Lower leg skin (tissue), 4 donors: ENCODE data around the gene EP400. TPM values are rescaled to one million over a fixed set of nuclear protein-coding genes. Genes with fewer than 3 reads are reported as not detected.

Source experiments
- DNase-seq, 2 donors: peaks; one replicate each; pipeline ENCODE4 v3.0.0-alpha.2; 2019; ENCODE audit warnings: low spot score in 2 of 2
- H3K4me3 ChIP-seq: fragments of 200-600 bp; sonication (generic); 2 replicates; pipeline ENCODE4 v1.5.1; 2017; ENCODE audit warnings: mild to moderate bottlenecking, low read depth; ENCODE audit not compliant: poor library complexity, severe bottlenecking
- POLR2A ChIP-seq, 2 donors: fragments of 450-650 bp; IDR thresholded peaks; one replicate each; pipeline ENCODE4 v1.6.1; 2016 to 2017; ENCODE audit warnings: antibody characterized with exemption in 2 of 2, mild to moderate bottlenecking in 1 of 2, moderate library complexity in 1 of 2
- WGBS, 2 donors: methylation state at CpG; one replicate each; pipeline ENCODE4 v1.1.5; 2018; 5-methylcytosine and 5-hydroxymethylcytosine counted together
- intact Hi-C: fragments of 100-400 bp; cut with DNase I; formaldehyde crosslinking; loops from one replicate; pipeline ENCODE4 v1.15.0; 2023; ENCODE audit warnings: low total_unique reads
- total RNA-seq, 4 donors: library from RNA; depleted of rRNA; stranded (reverse); fragments of >200 nt; gene quantifications; one replicate each; pipeline ENCODE4 v1.1.0, GENCODE V29; 2016
- TF ChIP-seq, protein P1 (sequence below), 3 donors: fragments of 450-650 bp; IDR thresholded peaks; one replicate each; pipeline ENCODE4 v1.5.1; 2016; ENCODE audit warnings: antibody characterized with exemption in 3 of 3, mild to moderate bottlenecking in 3 of 3, moderate library complexity in 2 of 3

Gene EP400
- total RNA-seq, 4 donors from 2014 or later = 22.0 to 45.8 (median 24.6) TPM

DNA sequence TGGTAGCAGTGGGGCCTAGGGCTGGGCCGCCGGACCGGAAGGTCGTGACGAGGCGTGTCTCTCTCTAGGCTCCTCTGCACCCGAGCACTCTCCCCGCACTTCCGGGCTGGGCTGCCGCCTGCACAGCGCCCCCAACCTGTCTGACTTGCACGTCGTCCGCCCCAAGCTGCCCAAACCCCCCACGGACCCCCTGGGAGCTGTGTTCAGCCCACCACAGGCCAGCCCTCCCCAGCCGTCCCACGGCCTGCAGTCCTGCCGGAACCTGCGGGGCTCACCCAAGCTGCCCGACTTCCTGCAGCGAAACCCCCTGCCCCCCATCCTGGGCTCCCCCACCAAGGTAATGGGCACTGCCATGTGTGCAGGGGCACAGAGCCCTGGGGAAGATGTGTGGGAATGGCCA, 33.9 kb upstream of the EP400 start:
- 93 to 95% methylated on average over 18 to 21 of the region's 21 CpGs for WGBS, 2 donors
- no peak for DNase-seq
- TF ChIP-seq, protein P1, sequence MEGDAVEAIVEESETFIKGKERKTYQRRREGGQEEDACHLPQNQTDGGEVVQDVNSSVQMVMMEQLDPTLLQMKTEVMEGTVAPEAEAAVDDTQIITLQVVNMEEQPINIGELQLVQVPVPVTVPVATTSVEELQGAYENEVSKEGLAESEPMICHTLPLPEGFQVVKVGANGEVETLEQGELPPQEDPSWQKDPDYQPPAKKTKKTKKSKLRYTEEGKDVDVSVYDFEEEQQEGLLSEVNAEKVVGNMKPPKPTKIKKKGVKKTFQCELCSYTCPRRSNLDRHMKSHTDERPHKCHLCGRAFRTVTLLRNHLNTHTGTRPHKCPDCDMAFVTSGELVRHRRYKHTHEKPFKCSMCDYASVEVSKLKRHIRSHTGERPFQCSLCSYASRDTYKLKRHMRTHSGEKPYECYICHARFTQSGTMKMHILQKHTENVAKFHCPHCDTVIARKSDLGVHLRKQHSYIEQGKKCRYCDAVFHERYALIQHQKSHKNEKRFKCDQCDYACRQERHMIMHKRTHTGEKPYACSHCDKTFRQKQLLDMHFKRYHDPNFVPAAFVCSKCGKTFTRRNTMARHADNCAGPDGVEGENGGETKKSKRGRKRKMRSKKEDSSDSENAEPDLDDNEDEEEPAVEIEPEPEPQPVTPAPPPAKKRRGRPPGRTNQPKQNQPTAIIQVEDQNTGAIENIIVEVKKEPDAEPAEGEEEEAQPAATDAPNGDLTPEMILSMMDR (IDR thresholded peaks at IDR 0.05) = no peak
- no peak for TF ChIP-seq POLR2A (IDR thresholded peaks at IDR 0.05)
- intact Hi-C loops = no loop called here
- no peak overlapping the region for H3K4me3 ChIP-seq

DNA sequence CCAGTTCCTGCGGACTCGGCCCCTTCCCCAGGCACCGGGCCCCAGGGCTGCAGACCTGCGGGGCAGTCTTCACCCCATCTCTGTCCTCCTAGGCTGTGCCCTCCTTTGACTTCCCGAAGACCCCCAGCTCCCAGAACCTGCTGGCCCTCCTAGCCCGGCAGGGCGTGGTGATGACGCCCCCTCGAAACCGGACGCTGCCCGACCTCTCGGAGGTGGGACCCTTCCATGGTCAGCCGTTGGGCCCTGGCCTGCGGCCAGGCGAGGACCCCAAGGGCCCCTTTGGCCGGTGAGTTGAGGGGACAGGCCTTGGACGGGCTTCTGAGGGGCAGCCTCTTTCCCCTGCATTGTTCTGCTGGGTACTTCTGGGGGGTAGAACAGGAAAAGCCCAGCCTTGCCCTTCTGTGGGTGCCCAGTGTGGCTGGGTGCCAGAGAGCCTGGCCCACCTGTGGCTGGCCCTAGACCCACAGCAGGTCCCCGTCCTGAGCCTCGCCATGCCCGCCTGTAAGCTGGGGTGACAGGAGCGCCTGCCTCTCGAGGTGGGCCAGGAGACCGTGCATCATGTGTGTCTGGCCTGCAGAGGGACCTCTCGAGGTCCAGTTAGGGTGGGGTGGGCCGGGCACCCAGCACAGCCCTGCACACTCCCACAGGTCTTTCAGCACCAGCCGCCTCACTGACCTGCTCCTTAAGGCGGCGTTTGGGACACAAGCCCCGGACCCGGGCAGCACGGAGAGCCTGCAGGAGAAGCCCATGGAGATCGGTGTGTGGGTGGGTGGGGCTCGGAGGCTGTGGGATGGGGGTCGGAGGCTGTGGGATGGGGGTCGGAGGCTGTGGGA, 33.2 kb upstream of the EP400 start:
- no peak for DNase-seq
- H3K4me3 ChIP-seq = no peak overlapping the region
- 89 to 92% methylated on average over 31 to 35 of the region's 36 CpGs for WGBS, 2 donors
- TF ChIP-seq POLR2A (IDR thresholded peaks at IDR 0.05) = no peak
- TF ChIP-seq, protein P1 (IDR thresholded peaks at IDR 0.05) = no peak
- intact Hi-C loops = no loop called here

DNA sequence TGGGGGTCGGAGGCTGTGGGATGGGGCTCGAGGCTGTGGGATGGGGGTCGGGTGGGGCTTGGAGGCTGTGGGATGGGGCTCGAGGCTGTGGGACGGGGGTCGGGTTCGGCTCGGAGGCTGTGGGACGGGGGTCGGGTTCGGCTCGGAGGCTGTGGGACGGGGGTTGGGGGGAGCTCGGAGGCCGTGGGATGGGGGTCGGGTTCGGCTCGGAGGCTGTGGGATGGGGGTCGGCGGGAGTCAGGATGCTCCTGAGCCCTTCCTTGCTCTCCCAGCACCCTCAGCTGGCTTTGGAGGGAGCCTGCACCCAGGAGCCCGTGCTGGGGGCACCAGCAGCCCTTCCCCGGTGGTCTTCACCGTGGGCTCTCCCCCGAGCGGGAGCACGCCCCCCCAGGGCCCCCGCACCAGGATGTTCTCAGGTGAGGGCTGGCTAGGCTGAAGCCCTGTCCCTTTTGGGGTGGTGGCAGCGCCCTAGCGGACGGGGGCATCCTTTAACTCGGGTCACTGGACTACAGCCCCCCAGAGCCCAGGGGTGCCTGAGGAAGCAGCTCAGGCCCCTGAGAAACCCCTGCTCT, 32.5 kb upstream of the EP400 start:
- no peak overlapping the region for H3K4me3 ChIP-seq
- TF ChIP-seq POLR2A (IDR thresholded peaks at IDR 0.05) = no peak
- TF ChIP-seq, protein P1 (IDR thresholded peaks at IDR 0.05) = no peak
- 83% methylated on average over 13 to 23 of the region's 31 CpGs for WGBS, 2 donors
- DNase-seq = no peak
- intact Hi-C loops = no loop called here

DNA sequence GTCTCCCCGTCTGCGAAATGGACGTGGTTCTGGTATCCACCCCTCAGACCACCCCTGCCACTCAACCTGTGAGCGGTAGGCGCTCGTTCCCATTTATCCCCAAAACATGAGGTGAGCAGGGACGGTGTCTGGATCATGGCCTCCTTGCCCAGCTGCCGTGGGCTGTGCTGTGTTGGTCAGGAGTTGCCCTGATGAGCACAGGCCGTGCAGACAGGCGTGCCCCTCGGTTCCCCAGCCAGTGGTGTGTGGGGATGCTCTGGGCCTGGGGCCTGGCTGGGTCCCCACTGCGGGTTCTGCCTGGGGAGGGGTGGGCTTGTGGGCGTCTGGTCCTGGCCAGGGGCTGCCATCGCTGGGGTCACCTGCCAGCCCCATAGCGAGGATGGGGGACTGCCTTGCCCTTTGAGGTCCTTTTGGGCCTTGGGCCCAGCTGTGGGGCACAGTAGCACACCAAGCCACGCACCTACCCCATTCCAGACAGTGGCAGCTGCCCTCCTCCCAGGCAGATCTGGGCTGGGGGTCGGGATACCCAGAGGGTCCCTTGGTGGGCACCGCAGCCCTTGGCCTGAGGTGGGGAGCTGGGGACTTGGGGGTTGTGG, 31.9 kb upstream of the EP400 start:
- 92 to 93% methylated on average over 15 to 17 of the region's 18 CpGs for WGBS, 2 donors
- no peak for TF ChIP-seq POLR2A (IDR thresholded peaks at IDR 0.05)
- TF ChIP-seq, protein P1 (IDR thresholded peaks at IDR 0.05) = no peak
- peak in 1 of 2 donors; percentile 81 for DNase-seq
- H3K4me3 ChIP-seq = no peak overlapping the region
- intact Hi-C loops = no loop called here

DNA sequence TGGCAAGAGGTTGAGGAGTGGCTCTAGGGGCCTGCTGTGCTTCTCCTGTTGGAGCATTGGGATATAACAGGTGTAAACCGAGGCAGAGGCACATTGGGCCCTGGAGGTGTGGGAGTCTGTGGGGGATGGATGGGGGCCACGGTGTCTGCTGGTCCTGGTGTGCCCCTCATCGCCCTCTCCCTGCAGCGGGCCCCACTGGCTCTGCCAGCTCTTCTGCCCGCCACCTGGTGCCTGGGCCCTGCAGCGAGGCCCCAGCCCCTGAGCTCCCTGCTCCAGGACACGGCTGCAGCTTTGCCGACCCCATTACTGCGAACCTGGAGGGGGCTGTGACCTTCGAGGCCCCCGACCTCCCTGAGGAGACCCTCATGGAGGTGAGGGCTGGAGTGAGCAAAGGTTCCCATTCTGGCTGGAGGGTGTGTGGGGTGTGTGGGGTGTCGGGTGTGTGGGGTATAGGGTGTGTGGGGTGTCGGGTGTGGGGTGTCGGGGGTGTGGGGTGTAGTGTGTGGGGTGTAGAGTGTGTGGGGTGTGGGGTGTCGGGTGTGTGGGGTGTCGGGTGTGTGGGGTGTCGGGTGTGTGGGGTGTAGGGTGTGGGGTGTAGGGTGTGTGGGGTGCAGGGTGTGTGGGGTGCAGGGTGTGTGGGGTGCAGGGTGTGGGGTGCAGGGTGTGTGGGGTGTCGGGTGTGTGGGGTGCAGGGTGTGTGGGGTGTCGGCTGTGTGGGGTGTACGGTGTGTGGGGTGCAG, 31.3 kb upstream of the EP400 start:
- TF ChIP-seq POLR2A (IDR thresholded peaks at IDR 0.05) = no peak
- TF ChIP-seq, protein P1 (IDR thresholded peaks at IDR 0.05) = no peak

More for the DNA sequence above, 31.3 kb upstream of the EP400 start:
- WGBS, 2 donors = 84 to 87% methylated on average over 13 to 16 of the region's 20 CpGs
- peak in 1 of 2 donors; percentile 79 for DNase-seq
- H3K4me3 ChIP-seq = no peak overlapping the region
- intact Hi-C loops = no loop called here
